OCI-M2 (cell line): ENCODE results near the gene ORMDL3.
"Not testable (repeated sequence)": the region's sequence is repeated elsewhere in the genome, so short reads cannot be mapped to it uniquely, and the experiment has no call there.

Experiments used
- DNase-seq: peaks from one replicate; lab custom pipeline; 2025; ENCODE audit not compliant: unreplicated experiment; lab: John Stamatoyannopoulos, UW

The ORMDL3 gene

GRCh38 chr17:39887078-39887477, 40.3 kb downstream of the ORMDL3 start:
- DNase-seq, result no peak

GRCh38 chr17:39886102-39886501, 41.3 kb downstream of the ORMDL3 start:
- DNase-seq, result not testable (repeated sequence)

GRCh38 chr17:39872751-39873150, 54.6 kb downstream of the ORMDL3 start:
- DNase-seq, result no peak

- no peak for DNase-seq
Measured at GRCh38 chr17:39871801-39872200, 55.6 kb downstream of the ORMDL3 start.
